Fibroblast of skin of back (primary cell): ENCODE results near the gene TBC1D22A.
A peak's percentile ranks its signal among the peaks of the same experiment; 100 is the strongest.
"Not testable (repeated sequence)": the region's sequence is repeated elsewhere in the genome, so short reads cannot be mapped to it uniquely, and the experiment has no call there.

Experiments
- DNase-seq: peaks from one replicate; pipeline ENCODE4 v3.0.0-alpha.2; 2013

Gene TBC1D22A

DNA sequence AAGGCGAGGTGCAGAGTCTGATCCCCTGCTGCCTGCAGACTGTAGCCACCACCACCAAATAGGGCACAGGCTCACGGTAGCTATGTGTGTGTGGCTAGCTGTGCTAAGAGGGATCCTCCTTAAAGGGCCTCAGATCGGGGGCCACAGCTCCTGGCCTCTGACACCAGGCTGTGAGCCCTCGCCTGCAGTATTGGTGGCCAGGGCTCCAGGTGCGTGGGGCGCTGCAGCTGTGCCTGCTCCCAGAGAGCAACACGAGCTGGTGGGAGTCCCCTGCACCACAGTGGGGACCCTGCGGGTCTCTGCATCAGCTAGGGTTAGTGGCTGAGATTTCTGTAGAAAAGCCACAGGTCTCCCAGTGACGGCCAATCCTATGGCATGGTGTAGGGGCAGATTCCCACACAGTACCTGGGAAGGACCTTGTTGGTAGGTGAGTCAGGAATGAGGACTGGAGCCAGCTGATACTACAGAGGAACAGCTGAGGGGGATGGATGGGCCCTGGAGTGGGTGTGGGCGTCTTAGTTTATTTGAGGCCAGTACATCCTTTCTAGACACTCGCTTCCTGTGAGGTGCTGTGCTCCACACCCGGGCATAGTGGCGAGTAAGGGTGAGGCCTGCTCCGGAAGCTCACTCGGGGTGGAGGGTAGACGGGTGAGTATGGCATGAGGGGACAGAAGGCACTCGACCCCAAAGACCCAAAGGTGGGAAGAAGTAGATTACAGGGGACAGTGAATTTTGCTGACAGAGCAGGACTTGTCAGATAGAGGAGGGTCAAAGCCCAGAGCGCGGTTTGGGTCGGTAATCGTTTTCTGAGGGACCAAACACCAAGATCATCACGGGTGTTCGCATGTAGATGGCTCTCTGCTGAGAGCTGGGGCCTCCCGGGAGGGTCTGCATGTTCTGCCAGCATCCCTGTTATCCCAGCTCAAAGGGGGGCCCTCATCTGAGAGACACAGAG lies 212.5 kb downstream of the TBC1D22A start:
- DNase-seq, result no peak

DNA sequence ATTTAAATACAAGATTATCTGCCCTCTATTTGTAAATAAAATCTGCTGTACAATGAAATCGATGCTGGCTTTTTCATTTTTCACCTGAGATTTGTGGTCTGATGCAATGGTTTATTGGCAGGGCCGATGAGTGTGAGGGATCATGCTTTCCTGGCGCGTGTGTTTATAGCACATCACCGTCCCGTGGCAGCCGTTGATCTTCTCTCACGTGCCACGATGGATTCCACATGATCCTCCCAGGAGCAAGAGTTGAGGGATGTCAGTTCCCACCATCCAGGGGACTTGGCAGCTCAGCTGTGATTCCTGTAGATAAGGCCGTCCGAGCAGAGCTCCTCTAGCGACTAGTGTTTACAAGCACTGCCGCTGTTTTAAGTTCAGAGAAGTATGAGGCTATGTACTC lies 213.7 kb downstream of the TBC1D22A start:
- no peak for DNase-seq

DNA sequence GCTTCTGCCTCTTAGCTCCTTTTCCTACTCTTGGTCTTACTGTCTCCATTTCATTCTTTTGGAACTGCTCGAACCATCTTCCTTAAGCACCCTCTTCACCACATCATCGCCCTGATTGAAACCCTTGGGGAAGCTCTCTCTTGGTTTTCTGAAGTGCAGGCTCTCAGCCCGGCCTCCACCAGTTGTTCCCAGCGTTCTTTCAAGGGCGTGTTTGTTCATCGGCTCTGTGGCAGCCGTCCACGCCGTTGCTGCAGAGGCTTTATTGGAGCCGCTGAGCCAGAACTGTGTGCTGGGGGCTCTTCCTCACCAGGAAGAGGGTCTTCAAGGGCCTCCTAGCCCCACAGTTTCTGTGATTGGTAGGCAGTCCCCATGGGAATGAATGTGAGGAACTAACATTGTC lies 214.1 kb downstream of the TBC1D22A start:
- DNase-seq, result no peak

DNA sequence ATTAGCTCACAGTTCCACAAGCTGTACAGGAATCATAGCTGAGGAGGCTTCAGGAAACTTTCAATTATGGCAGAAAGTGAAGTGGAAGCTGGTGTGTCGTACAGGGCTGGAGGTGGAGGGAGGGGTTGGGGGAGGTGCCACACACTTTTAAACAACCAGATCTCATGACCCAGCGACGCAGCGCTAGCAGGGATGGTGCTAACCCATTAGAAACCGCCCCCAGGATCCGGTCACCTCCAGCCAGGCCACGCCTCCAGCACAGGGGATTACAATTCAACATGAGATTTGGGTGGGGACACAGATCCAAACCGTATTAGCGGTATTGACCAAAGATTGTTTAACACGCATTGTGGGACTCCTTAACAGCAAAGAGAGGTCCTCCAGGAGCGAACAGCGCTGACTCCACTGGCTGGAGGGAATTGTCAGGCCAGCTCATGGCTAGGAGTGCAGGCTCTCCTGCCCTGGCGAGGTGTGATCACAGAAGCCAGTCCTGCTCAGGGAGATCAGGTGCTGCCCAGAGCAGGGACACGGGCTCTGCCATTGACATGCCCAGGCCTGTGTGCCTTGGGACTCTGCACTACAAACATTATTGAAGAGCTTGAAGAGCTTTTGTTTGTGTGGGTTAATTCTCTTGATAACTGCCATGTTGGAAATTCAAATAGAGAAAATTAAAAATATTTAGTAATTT lies 215.3 kb downstream of the TBC1D22A start:
- DNase-seq, result no peak

DNA sequence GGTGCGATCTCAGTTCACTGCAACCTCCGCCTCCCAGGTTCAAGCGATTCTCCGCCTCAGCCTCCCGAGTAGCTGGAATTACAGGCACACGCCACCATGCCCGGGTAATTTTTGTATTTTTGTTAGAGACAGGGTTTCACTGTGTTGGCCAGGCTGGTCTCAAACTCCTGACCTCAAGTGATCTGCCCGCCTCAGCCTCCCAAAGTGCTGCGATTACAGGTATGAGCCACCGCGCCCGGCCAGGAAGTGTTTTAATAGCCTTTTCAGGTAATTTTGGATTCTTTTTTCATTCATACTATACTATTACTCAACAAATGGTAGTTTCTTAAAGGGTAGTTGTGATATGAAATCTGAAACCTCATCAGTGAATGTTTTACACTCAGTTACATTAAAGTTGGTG lies 216.2 kb downstream of the TBC1D22A start:
- not testable (repeated sequence) for DNase-seq

DNA sequence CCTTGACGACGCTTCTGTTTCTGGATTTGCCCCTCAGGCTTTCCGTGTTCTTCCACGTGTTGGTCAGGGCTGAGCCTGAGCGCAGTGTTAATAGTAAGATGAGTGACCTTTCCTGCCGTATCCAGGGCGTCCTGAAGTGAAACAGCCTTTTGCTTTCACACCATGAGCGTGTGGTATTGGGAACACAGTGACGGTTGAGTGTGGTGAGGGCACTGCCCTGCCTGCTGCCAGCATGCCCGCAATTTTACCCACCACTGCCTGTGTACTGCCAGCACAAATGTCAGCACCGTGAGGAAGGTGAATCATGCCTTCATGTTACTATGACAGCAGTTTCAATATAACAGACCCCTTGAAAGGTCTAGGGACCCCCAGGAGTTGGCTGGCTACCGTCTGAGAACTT lies 217.1 kb downstream of the TBC1D22A start:
- no peak for DNase-seq

DNA sequence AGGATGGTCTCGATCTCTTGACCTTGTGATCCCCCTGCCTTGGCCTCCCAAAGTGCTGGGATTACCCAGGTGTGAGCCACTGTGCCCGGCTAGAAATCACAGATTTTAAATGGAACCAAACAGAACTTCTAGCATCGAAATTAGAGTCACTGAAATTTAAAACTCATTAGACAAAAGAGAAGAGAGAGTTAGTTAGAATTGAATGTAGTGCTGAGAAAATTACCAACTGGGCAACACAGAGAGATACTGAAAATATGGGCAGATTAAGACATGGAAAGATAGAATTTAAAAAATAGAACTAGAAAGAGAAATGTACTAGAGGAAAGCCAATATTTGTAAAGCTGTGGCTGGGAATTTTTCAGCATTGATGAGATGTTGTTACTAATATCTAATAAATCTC lies 217.9 kb downstream of the TBC1D22A start:
- DNase-seq, result no peak

DNA sequence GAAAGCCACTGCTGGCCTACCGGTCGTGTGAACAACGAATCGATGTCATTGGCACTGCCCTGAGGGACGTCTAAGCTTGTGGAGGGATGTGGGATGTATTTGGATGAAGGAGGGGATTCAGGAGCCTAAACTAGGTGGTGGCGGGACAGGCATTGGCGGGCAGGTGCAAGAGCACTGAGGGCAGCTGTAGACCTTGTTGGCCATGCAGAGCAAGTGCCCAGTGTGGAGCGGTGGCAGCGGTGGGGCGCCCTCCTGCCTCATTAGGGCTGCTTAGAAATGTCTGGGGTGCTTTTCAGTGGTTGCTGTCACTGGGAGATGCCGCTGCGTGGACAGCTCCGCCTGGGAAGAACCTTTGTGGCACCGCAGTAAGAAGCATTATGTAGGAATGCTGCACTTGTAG lies 220.2 kb downstream of the TBC1D22A start:
- DNase-seq, result no peak

DNA sequence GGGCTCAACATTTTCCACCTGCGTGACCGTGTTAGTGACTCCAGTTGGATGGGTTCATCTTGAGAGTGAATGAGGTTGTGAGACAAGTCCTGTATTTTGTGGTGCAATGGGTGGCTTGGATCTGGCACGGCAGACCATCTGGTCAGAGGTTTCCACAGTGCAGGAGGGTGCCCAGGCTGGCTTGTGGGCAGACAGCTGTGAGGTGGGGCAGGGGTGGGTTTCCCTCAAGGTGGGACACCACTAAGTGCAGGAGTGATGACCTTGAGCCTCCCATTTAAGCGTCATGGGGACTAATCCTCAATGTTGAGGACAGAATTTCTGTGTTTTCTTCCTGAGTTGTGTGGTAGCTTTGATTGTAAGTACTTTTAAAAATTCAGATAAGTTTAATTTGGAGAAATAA lies 220.6 kb downstream of the TBC1D22A start:
- DNase-seq, result no peak

DNA sequence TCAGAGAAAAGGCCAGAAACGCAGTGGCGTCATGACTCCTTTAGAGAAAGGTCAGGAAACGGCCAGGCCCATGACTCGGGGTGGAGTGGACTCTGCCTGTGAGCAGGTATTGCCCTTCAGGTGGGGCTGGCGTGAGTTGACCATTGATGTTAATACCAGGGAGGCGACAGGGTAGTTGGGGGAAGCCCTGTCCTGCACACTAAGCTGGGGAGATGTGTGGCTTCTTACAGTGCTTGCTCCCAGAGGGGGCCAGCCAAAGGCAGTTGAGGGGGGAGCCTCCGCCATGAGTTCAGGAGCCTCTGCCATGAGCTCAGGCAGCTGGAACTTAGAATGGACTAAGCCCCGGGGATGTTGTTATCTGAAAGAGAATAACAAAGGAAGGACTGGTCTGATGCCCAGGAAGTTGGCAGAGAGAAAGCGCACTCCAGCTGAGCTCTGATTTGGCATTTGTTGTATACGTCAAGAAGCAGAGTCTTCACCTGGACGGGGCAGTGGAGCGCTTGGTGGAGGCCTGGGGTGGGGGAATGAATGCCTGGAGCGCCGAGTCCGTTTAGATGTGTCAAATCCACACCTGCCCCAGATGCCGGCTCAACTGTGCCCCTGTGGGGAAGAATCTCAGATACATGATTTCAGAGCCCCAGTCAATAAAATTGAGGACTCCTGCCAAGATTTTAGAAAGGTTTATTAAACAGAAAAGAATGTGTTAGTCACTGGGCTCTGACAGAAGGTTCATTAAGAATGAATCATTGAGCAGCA lies 222.5 kb downstream of the TBC1D22A start:
- peak; percentile 73 for DNase-seq

DNA sequence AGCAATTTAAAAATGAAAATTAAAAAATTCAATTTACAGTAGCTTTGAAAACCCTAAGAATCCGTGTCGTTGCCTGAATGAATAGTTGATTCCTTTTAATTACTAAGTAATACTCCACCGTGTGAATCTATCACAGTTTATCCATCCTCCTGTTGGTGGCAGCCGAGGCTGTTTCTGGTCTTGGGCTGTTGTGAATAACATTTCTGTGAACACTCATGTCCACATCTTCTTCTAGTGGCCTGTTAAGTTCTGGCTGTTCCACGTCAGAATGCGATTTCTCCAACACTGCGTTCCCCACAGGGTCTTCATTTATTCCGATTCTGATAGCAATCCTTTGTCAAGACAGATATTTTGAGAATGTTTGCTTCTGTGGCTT lies 223.0 kb downstream of the TBC1D22A start:
- DNase-seq, result peak; percentile 6

DNA sequence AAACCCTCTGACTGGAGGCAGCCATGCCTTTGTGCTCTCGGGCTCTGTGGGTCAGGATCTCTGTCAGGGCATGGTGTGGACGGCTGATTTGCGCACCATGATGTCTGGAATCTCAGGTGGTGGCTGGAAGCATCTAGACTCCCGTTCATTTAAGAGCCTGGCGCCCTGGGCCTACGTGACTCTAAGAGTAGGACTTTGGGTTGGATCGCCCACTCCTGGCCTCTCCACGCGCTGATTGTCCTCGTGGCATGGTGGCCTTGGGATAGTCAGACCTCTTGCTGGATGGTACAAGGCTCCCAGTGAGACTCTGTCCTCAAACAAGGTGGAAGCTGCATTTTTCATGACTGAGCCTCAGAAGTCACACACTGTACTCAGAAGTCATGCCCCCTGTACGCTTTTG lies 224.3 kb downstream of the TBC1D22A start:
- DNase-seq, result no peak

DNA sequence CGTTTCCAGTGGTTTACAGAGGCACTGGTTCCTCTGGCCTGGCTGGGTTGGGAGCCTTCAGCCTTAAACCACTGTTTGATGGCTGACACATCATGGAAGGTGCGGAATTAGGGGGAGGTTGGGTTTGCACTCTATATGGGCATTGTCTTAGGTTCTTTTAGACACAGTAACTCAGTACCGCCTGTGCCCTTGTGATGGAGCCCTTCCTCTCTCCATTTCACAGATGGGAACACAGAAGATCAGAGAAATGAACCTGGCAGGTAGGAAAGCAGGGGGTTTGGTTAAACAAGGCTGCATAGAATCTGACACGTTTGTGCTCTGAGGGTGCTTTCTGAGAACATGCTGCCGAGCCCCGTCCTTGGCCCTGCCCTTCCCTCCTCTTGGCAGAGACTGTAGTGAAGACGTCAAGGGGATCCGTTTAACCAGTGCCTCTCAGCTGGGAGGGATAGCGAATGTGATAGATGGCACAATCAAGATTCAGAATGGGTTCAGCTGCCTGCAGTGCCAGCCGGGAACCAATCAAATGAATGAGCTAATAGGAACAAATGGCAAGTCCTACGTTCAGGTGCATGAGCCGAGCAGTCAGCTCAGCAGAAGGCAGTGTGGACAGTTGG lies 228.6 kb downstream of the TBC1D22A start:
- DNase-seq, result no peak

DNA sequence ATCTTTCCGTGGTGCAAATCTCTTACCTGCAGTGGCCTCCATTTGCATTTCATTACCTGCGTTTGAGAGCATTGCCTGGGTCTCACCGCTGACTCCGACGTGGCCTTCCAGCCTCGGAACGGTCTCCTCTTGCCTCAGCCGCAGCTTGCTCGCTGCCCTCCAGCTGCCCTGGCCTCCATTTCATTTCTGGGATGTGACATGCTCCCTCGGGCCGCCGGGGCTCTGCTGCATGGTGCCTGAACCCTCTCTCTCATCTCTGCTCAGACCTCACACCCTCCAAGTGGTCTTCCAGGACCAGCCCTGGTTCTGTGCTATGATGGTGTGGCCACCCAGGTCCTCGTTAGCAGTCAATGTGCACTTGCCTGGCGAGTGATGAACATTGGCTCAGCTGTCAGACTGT lies 229.2 kb downstream of the TBC1D22A start:
- no peak for DNase-seq

DNA sequence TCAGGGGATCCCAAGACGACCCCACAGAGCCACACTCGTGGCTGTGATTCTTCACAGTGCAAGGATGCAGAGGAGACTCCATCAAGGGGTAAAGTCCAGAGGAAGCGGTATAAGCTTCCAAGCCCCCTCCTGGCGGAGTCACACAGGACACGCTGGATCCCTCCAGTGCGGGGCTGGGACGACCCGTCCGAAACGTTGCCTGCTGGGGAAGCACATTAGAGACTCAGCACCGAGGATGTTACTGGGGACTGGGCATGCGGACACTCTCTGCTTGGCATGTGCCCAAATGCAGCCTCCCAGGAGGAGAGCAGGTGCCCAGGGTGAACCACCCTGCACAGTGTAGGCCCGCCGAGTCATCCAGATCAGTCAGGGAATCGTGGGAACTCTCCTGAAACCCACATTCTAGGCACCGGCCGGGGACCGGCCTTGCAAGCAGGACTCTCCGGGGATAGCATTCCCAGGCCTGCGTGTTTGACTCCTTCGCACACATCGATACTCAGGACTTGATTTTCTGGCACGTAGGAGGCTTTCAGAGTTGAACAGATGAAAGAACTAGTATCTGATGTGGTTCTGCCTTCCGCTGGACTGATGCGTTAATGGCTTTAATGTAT lies 229.8 kb downstream of the TBC1D22A start:
- DNase-seq, result no peak

DNA sequence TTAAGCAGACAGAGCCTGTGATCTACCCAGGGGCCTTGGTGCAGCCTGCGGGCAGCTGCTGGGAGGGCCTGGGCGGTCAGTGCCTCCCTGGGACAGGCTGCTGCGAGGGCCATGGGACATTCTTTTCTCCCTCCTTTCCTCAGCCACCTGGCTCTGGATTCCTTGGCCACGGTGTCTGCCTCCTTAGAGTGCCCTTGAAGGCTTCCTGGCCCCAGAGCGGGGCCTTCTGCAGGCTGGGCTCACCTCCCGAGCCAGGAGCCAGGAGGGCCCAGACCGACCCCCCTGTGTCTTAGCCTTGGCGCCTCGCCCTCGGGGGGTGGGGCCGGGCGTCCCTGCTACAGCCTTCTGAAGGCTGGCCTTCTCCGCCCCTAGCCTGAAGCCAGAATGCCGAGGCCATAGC lies 231.2 kb downstream of the TBC1D22A start:
- DNase-seq, result no peak

DNA sequence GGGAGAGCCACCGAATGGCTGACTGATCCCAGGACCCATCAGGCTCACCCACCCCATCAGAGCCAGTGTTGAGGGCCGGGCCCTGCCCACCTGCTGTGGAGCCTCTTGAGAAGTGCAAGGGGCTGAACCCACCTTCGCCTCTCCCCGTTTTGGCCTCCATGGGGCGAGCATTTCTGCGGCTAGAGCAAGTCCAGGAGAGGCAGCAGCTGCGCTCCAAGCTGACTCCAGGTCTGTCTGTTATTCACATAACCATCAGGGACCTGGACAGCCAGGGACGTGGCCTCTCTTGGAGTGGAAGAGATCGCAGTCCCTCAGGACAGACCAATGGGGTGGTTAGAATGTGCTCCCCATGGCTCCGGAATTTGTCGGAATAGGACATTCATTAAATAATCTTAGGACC lies 231.8 kb downstream of the TBC1D22A start:
- no peak for DNase-seq

DNA sequence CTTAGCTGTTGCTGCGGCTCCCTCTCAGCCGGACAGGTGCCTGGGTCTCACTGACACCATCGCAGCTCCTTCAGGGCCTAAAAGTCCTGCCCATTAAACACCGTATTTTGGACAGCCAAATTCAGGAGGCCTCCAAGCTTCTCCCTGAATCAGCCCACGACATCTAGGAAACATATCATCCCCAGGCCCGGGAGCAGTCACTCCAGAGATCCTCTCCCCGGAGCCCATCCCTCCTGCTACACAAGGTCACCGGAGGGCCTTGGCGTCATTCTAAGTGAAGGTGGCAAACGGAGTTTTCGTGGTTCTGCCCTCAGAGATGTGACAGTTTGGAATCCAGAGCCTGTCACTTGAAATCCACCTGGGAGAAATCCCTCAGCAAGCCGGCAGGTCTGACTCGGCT lies 232.5 kb downstream of the TBC1D22A start:
- DNase-seq, result no peak

DNA sequence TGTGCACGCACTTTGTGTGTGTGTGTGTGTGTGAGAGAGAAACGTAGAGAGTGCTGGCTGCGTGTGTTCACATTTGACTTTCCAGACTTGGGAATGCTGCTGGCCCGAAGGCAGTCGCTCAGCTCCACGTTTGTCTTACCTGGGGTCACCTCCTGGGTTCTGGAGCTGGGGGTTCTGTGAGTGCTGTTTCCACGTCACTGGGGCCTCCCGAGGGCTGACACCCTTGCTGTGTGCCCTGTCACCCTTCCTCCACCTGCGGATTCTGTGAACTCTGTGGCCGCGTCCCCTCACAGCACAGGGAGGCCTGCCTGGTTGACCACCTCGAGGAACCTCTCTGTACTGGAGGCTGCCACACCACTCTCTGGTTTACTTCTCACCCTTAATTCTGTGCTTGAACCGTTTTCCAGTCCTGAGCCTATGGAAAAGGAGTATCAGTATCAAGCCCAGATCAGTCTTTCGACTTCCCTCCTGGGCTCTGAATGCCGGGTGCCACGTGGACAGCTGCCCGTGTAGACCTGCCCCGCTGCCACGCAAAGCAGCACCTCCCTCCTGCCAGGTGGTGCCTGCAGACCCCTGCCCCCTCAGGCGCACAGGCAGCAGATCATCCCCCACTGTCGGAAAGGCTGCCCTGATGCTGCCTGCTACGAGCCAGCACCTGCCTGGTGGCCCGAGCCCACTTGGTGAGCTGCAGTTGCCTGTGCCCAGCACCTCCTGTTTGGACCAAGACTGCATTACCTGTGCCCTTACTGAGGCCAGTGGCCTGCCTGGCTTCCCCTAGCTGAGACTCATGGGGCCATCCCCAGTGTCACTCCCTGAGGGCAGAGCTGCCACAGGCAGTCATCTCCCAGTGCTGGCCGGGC lies 233.3 kb downstream of the TBC1D22A start:
- no peak for DNase-seq

DNA sequence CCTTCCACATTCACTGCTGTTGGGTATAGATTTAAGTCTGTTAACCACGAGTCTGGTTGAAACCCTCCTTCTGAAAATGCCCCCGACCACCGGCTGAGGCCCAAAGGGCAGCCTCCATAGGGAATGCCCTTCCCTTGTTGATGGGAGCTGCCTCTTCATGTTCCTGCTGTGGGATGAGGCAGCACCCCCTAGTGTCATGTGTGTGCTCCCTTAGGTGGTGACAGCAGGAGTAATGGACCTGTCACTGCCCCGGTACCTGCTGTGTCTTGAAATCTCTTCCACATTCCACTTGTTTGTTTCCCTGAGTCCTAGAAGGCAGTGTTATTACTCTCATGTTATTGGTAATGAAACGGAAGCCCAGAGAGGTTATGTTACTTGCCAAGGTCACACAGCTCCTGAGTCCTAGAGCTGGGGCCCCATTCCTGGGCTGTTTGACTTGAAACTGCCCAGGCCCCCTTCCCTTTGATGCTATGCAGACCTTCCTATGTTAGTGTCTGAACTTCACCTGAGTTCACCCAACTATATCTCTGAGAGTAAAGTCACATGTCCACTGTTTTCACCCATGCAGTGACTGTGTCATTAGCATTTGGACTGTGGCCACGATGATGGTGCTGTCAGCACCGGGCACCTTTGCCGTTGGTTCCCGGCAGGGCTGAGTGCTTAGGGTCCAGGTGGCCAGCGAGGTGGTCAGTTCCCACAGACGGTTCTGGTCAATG lies 234.3 kb downstream of the TBC1D22A start:
- DNase-seq, result no peak
